Dedifferentiated amniotic fluid mesenchymal stem cell (primary cell): Measurements from ENCODE around the gene SLC24A4.

Source experiments
- DNase-seq: peaks from one replicate; pipeline ENCODE4 v3.0.0-alpha.2; 2016; ENCODE audit errors: extremely low spot score

SLC24A4 gene

DNA sequence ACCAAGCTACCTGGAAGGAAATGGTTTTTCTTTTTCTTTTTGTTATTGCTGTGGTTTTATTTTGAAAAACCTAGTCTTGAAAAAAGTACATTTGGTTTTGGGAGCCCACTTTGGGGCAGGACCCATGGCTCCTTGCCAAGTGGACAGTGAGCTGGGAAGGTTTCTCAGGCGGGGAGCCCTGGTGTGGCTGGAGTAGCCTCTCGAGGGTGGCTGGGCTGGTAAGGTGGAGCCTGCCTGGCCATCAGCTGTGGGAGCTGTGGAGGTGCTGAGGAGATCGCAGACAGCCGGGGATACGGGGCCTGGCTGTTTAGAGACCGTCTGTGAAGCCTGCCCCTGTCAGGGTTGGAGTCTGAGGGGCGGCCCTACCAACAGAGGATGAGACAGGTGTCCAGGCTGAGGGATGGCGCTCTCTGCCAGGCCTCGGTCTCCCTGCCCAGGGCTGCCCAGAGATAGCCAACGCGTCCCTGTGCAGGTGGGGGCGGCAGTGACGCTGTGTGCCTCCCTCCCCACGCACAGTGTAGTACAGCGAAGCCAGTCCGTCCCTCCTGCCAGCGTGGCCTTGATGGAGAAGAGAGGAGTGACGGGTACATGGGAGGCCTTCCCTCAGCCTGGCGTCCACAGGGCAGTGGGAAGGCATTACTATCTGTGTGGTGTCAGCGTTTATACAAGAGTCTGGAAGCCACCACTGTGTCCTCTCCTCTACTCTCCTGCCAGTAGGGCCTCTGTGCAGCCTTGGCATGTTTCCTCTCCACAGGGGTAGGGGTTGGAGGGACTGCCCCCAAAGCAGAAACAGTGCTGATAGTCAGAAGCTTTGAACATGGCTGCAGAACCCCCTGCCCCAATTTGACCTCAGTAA, 196.5 kb downstream of the SLC24A4 start:
- no peak for DNase-seq

- no peak for DNase-seq
Measured at GRCh38 chr14:92520102-92521057, 197.4 kb downstream of the SLC24A4 start.

DNA sequence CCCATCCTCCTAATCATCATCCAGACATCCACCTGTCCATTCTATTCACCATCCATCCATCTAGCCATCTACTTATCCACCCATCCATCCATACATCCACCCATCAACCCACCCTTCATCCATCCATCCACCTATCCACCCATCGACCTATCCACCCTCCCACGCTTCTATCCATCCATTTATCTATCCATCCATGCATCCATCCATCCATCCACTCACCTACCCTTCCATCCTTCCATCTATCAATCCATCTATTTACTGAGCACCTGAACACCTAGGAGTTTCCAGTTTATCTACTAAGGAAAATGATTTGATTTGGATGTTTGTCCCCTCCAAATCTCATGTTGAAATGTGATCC, 198.1 kb downstream of the SLC24A4 start:
- no peak for DNase-seq

DNA sequence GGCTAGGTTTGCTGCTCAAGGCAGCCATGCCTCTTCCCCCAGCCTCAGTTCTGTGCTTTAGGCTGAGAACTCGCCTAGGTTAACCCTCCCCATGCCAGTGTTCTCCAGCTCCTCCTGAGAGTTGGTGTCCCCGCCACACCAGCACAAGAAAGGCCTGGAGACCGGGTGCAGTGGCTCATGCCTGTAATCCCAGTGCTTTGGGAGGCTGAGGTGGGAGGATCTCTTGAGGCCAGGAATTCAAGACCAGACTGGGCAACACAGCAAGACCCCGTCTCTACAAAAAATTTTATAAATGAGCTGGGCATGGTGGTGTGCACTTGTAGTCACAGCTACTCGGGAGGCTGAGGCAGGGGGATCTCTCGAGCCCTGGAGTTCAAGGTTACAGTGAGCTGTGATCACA, 200.8 kb downstream of the SLC24A4 start:
- DNase-seq, result no peak

GRCh38 chr14:92524602-92525185, 201.7 kb downstream of the SLC24A4 start:
- no peak for DNase-seq

DNA sequence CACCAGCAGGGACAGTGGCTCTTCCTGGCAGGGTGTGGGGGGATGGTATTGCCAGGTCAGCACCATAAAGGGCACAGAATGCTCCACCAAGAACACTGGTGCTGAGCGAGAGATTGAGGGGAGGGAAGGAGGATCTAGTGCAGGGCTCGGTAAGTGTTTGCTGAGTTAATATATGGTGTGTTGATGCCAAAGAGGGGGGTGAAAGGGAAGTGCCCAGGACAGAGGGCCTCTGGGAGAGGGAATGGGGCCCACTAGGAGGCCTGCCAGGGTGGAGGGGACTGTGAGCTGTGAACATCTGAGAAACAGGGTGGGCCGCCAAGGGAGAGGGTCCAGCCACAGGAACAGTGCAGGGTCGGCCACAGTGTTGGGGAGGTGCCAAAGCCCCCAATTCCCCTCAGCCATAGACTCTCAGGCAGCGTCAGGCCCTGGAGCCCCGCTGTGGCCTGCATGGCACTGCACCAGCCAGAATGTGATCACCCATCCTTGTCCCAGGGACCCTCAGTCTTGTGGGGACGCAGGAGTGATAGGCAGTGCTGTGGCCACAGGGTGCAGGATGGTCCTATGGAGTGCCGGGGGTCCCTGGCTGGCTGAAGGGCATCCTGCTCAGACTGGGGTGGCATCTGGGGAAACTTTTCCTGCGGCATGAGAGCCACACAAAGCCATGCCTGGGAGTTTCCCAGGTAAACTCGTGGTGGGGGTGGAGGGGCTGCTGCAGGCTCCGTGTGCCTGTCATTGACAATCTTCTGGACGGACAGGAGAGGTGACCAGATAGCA, 202.5 kb downstream of the SLC24A4 start:
- no peak for DNase-seq

GRCh38 chr14:92527721-92528120, 204.8 kb downstream of the SLC24A4 start:
- no peak for DNase-seq

DNA sequence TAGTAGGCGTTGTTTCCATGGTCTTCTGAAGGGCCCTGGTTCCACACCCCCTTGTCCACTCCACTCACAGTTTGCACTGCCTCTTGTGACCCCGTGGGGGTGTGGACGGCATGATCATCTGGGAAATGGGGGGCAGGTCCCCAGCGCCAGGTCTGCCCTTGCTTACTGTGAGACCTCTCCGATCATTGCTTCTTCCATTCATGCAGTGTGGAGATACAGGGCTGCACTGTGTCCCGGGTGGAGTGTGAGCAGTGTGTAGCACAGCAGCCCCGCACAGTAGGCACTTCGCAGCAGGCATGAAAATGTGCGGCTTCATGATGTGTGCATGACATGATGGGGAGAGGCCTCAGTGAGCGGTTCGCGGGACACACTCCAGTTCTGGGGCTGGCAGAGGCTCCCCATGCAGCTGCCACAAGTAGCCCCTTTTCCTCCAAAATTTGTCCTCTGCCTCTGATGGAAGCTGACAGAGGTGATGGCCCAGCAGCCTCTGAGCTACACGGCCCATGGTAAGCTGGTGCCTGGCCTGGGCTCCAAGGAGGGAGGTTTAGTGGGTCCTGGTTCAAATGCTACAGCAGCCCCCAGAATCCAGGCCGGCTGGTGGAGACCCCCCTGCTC, 205.6 kb downstream of the SLC24A4 start:
- no peak for DNase-seq

DNA sequence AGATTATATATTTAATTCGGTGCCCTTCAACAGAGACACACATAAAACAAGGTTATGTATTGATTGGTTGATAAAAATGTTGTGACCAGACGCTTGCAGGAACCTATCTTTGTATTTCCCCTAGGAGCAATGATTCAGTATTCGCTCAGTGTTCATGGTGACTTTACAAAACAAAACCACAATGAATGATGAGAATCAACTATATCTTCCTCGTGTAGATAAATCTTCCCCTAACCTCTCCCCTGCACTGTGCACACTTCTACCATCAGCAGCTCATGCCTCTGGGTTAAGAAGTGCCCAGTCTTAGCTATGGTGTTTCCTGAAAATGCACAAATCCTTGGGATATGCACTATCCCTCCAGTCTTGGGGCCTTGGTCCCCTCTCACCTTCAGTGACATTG, 206.9 kb downstream of the SLC24A4 start:
- DNase-seq, result no peak

DNA sequence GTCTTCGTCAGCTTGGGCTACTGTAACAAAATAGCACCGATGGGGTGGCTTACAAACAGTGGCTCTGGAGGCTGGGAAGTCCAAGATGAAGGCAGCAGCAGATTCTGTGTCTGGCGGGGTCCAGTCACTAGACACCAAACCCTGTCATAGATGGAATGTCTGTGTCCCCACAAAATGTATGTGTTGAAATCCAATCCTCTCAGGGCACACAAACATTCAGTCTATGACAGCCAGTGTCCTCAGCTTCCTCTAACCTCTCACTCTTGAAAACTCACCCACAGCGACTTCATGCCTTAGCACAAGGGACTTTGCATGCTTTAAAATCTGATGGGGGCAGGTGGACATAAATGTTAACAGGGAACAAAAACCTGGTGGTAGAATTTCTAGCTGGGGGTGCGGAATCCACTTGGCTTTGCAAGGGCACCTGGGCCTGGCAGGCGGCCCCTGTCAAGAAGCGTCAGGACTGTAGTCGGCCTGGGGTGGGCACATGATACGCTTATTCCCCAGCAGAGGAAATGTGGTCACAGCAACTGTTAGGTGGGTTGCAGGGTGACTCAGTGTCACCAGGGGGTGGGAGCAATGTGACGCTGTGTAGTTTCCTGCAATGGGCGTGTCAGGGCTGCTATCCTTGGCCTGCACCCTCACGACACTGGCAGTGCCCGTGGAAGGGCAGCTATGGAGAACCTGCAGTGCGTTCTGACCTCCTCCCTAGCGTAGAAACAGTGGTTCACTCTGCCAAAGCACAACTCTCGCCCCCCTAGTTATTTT, 208.3 kb downstream of the SLC24A4 start:
- DNase-seq, result no peak

GRCh38 chr14:92532490-92533163, 209.7 kb downstream of the SLC24A4 start:
- DNase-seq, result no peak

- no peak for DNase-seq
Measured at GRCh38 chr14:92534932-92535643, 212.1 kb downstream of the SLC24A4 start.

GRCh38 chr14:92536231-92536630, 213.3 kb downstream of the SLC24A4 start:
- peak; percentile 30 for DNase-seq

GRCh38 chr14:92538412-92538985, 215.5 kb downstream of the SLC24A4 start:
- no peak for DNase-seq

- no peak for DNase-seq
Measured at GRCh38 chr14:92539419-92539818, 216.5 kb downstream of the SLC24A4 start.

GRCh38 chr14:92539875-92540274, 216.9 kb downstream of the SLC24A4 start:
- no peak for DNase-seq

GRCh38 chr14:92540472-92541048, 217.6 kb downstream of the SLC24A4 start:
- peak; percentile 98 for DNase-seq

DNA sequence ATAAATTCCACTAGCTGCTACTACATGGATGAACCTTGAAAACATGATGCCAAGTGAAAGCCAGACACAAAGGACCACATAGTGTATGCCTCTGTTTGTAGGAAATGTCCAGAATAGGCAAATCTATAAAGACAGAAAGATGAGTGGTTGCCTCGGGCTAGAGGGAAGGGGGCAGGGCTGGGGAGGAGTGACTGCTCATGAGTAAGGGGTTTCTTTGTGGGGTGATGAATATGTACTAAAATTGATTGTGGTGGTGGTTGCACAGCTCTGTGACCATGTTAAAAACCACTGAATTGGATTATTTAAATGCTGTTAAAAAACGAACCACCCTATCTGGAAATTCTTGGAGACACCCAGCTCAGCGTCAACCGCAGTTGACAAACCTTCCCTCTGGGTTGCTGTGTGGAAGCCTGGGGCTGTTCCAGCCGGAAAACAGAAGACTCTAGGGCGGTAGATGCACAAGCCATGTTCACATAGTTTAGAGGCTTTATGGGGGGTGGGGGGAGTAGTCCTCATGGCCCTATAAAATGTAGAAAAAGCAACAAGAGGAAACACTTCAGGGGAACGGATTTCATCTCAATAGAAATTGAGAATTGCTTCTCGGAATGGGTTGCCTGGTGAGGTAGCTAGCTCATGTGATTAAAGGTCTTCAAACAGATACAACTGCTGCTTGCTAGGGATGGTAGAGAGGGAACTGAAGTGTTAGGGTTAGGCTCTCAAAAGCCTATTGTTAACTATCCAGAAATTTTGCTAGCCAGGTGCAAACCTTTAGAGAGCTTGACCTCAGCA, 220.0 kb downstream of the SLC24A4 start:
- no peak for DNase-seq
